GM12878 (cell line): ENCODE results near the gene CYP1B1. TPM values are rescaled to one million over a fixed set of nuclear protein-coding genes. Genes with fewer than 3 reads are reported as not detected.

Source experiments
- ATAC-seq: fragments of 200-7000 bp; cut with Tn5 transposase; 3 replicates; pipeline ENCODE4 v1.9.1; 2020; ENCODE audit warnings: mild to moderate bottlenecking, moderate library complexity
- BruUV-seq: library from RNA; stranded (reverse); fragments of 400-500 nt; replicated peaks from 2 replicates; lab custom pipeline; 2021; lab: Mats Ljungman, UMichigan
- CTCF ChIA-PET: fragments of 300-600 bp; sonication (Branson Sonifier 250); formaldehyde crosslinking; extraction: SDS; loops from one replicate; lab custom pipeline; 2021; ENCODE audit warnings: inconsistent platforms; lab: Yijun Ruan, JAX
- POLR2A ChIA-PET: fragments of 350-600 bp; formaldehyde crosslinking; extraction: SDS; loops from one replicate; lab custom pipeline; 2021; ENCODE audit warnings: inconsistent platforms; lab: Charles Lee
- RAD21 ChIA-PET: fragments of 300-600 bp; sonication (Branson Sonifier 250); formaldehyde crosslinking; loops from one replicate; lab custom pipeline; 2023; ENCODE audit warnings: antibody characterized with exemption; ENCODE audit not compliant: unreplicated experiment; lab: Charles Lee
- SMC1A ChIA-PET: fragments of 300-600 bp; sonication (Branson Sonifier 250); formaldehyde crosslinking; loops from one replicate; lab custom pipeline; 2023; ENCODE audit not compliant: unreplicated experiment, uncharacterized antibody; lab: Charles Lee
- DNase-seq: peaks from one replicate; pipeline ENCODE4 v3.0.0-alpha.2; 2011; ENCODE audit warnings: low read depth, low spot score
- FAIRE-seq: peaks from 3 replicates; lab custom pipeline; 2011; peaks lifted over from hg19 to GRCh38; lab: Jason Lieb, UNC
- H2AFZ ChIP-seq: 2 replicates; pipeline ENCODE4 v1.6.0; 2011; ENCODE audit warnings: low read depth, low read length, control low read depth; ENCODE audit not compliant: control insufficient read depth
- H3K27ac ChIP-seq: 2 replicates; pipeline ENCODE4 v1.5.1; 2011; ENCODE audit warnings: control low read depth; ENCODE audit not compliant: control insufficient read depth, insufficient read depth
- H3K27me3 ChIP-seq, 2 experiments: replicated peaks in 1 of 2; 2 replicates each; pipeline versions ENCODE4 v1.6.0 to v1.6.1; 2011; ENCODE audit warnings: low read length in 1 of 2; ENCODE audit not compliant: control insufficient read depth in 2 of 2, insufficient read depth in 2 of 2
- H3K36me3 ChIP-seq, 2 experiments: 2 replicates each; pipeline ENCODE4 v1.5.1; 2011; ENCODE audit warnings: low read length in 1 of 2; ENCODE audit not compliant: control insufficient read depth in 2 of 2, insufficient read depth in 2 of 2
- H3K4me1 ChIP-seq: 2 replicates; pipeline ENCODE4 v1.6.1; 2011; ENCODE audit warnings: mild to moderate bottlenecking, low read length, moderate library complexity, mixed read lengths; ENCODE audit not compliant: control insufficient read depth, insufficient read depth
- H3K4me2 ChIP-seq: 2 replicates; pipeline ENCODE4 v1.6.0; 2011; ENCODE audit warnings: control low read depth; ENCODE audit not compliant: control insufficient read depth, insufficient read depth
- H3K4me3 ChIP-seq: fragments of 200-600 bp; sonication (generic); 2 replicates; pipeline ENCODE4 v1.5.1; 2016
- H3K79me2 ChIP-seq: 2 replicates; pipeline ENCODE4 v1.6.0; 2011; ENCODE audit warnings: low read length; ENCODE audit not compliant: control insufficient read depth, insufficient read depth
- H3K9ac ChIP-seq: 2 replicates; pipeline ENCODE4 v1.8.0; 2011; ENCODE audit warnings: low read length, control low read depth, mixed read lengths; ENCODE audit not compliant: control insufficient read depth, insufficient read depth
- H3K9me3 ChIP-seq: replicated peaks from 3 replicates; pipeline ENCODE4 v1.5.1; 2011; ENCODE audit warnings: mild to moderate bottlenecking, low read length; ENCODE audit not compliant: control insufficient read depth, insufficient read depth
- H4K20me1 ChIP-seq: 2 replicates; pipeline ENCODE4 v1.6.0; 2011; ENCODE audit not compliant: control insufficient read depth, insufficient read depth
- CTCF ChIP-seq, 3 experiments: IDR thresholded peaks in 2 of 3; conservative IDR thresholded peaks in 1 of 3; 2 replicates each; pipeline ENCODE4 v1.5.1; 2011; ENCODE audit warnings: low read depth in 3 of 3, low read length in 3 of 3, mild to moderate bottlenecking in 3 of 3, control low read depth in 2 of 3, moderate library complexity in 2 of 3, inconsistent platforms in 1 of 3, mixed read lengths in 1 of 3; ENCODE audit not compliant: control insufficient read depth in 2 of 3, insufficient read depth in 1 of 3; ENCODE audit errors: extremely low read depth in 1 of 3
- FOXK2 ChIP-seq: fragments of 450-650 bp; IDR thresholded peaks from 2 replicates; pipeline ENCODE4 v1.6.1; 2017; ENCODE audit warnings: mild to moderate bottlenecking, moderate library complexity
- IKZF1 ChIP-seq: fragments of 450-650 bp; conservative IDR thresholded peaks from 2 replicates; pipeline ENCODE4 v1.6.1; 2017; ENCODE audit warnings: antibody characterized with exemption, mild to moderate bottlenecking
- MAX ChIP-seq: IDR thresholded peaks from 2 replicates; pipeline ENCODE4 v1.6.1; 2012; ENCODE audit warnings: low read depth, low read length, improper control_type of control experiment
- MEF2A ChIP-seq: IDR thresholded peaks from 2 replicates; pipeline ENCODE4 v1.6.1; 2011; ENCODE audit warnings: low read depth, mild to moderate bottlenecking, low read length, moderate library complexity; ENCODE audit not compliant: insufficient read depth
- MEF2B ChIP-seq: fragments of 450-650 bp; IDR thresholded peaks from 2 replicates; pipeline ENCODE4 v1.6.1; 2018; ENCODE audit warnings: mild to moderate bottlenecking, moderate library complexity; ENCODE audit not compliant: partially characterized antibody, poor library complexity, severe bottlenecking
- MLLT1 ChIP-seq: fragments of 450-650 bp; IDR thresholded peaks from 2 replicates; pipeline ENCODE4 v1.6.1; 2016; ENCODE audit warnings: mild to moderate bottlenecking
- PAX5 ChIP-seq: IDR thresholded peaks from 2 replicates; pipeline ENCODE4 v1.6.1; 2011; ENCODE audit warnings: low read depth, low read length, borderline replicate concordance
- PRDM15 ChIP-seq: fragments of 450-650 bp; formaldehyde crosslinking; IDR thresholded peaks from 2 replicates; pipeline ENCODE4 v1.4.0; 2020; ENCODE audit warnings: mild to moderate bottlenecking, moderate library complexity
- TARDBP ChIP-seq: IDR thresholded peaks from 2 replicates; pipeline ENCODE4 v1.6.1; 2016; ENCODE audit warnings: borderline replicate concordance
- TBL1XR1 ChIP-seq: IDR thresholded peaks from 2 replicates; pipeline ENCODE4 v1.6.1; 2012; ENCODE audit warnings: low read depth, low read length, improper control_type of control experiment
- USF1 ChIP-seq: IDR thresholded peaks from 2 replicates; pipeline ENCODE4 v1.6.1; 2011; ENCODE audit warnings: borderline replicate concordance, low read depth, mild to moderate bottlenecking, moderate library complexity, mixed read lengths, low read length; ENCODE audit not compliant: insufficient read depth; ENCODE audit errors: extremely low read length
- WGBS: methylation state at CpG from one replicate; pipeline ENCODE4 v1.1.6; 2016; ENCODE audit warnings: low lambda C conversion rate; ENCODE audit not compliant: insufficient replicate concordance, insufficient coverage; ENCODE audit errors: missing lambda C conversion rate; 5-methylcytosine and 5-hydroxymethylcytosine counted together
- in situ Hi-C: fragments of 300-500 bp; cut with MboI; formaldehyde crosslinking; loops from 9 replicates; pipeline ENCODE4 v1.14.3; 2018; ENCODE audit warnings: mixed read lengths
- intact Hi-C: fragments of 100-400 bp; cut with micrococcal nuclease; formaldehyde crosslinking; loops from one replicate; pipeline ENCODE4 v1.14.2; 2022; ENCODE audit not compliant: unreplicated experiment
- polyA plus RNA-seq, 11 experiments: library from polyadenylated mRNA; depleted of rRNA in 4 of 11; unstranded in 6 of 11; stranded (reverse) in 5 of 11; fragments of >200 nt; fragmentation: Nextera tagmentation in 4 of 11; fragmentation: Illumina TruSeq in 1 of 11; extraction: Ambion mirVana in 4 of 11; extraction: Trizol in 1 of 11; gene quantifications; 1 replicate in 1 of 11; 2 replicates in 10 of 11; pipeline versions ENCODE4 v1.2.1 to v1.2.3, GENCODE V29; 2011 to 2016; ENCODE audit warnings: inconsistent platforms in 2 of 11, missing spikeins in 2 of 11, low read depth in 1 of 11
- total RNA-seq, 4 experiments: library from RNA; depleted of rRNA in 3 of 4; stranded (reverse); fragments of >200 nt in 3 of 4; fragmentation: Illumina TruSeq in 1 of 4; extraction: Trizol in 1 of 4; gene quantifications; 2 replicates each; pipeline versions ENCODE4 v1.2.1 to v1.2.3, GENCODE V29; 2013 to 2021

CYP1B1 gene
- total and polyA plus RNA-seq, 10 of the 15 experiments (the other 5 are each of a cell fraction or from before 2014, with no cell fraction given), result 0.35 to 29.7 (median 3.4) TPM

- WGBS, result 59% methylated on average over 11 of the region's 11 CpGs
- H3K9ac ChIP-seq, result no peak overlapping the region
- FAIRE-seq, result no peak
- intact Hi-C loops, result no loop called here
- in situ Hi-C loops, result no loop called here
- ChIA-PET SMC1A (interaction anchor here (0.9 to 1.7 kb wide), 5 partner anchors 12 to 165 kb away, joined by 3 to 9 read pairs (median 4); no protein-coding TSS in a partner anchor), POLR2A (no interaction called here), CTCF (interaction anchor here (0.6 to 1.7 kb wide), 8 partner anchors 13 to 713 kb away, joined by 3 to 10 read pairs (median 4); no protein-coding TSS in a partner anchor), RAD21 (interaction anchor here (0.7 to 2.6 kb wide), 5 partner anchors 11 to 694 kb away, joined by 3 to 8 read pairs (median 4); no protein-coding TSS in a partner anchor)
- TF ChIP-seq MLLT1 (no peak), TBL1XR1 (no peak), PAX5 (no peak), IKZF1 (no peak), USF1 (no peak), MEF2B (no peak), TARDBP (no peak), MAX (no peak), FOXK2 (no peak), MEF2A (no peak), PRDM15 (CRISPR knock-in tag) (no peak), CTCF (IDR thresholded peaks at IDR 0.05 in 2 of 3, conservative IDR thresholded peaks at IDR 0.05 in 1 of 3; ENCODE audit: control insufficient read depth in 2 of 3, extremely low read depth in 1 of 3, insufficient read depth in 1 of 3, low read depth in 3 of 3, low read length in 3 of 3) (no peak)
- H3K36me3 ChIP-seq, result no peaks in the 10 kb centered on the region
- DNase-seq, result no peak
- H3K4me1 ChIP-seq, result peaks cover 10% of the 10 kb centered on the region
- no peak overlapping the region for H3K4me3 ChIP-seq
- no peak overlapping the region for H2AFZ ChIP-seq
- no peak overlapping the region; the same call in 1 of the 2 replicates for H3K27ac ChIP-seq
- no peak for ATAC-seq
- no peaks in the 10 kb centered on the region for H3K79me2 ChIP-seq
- no peak overlapping the region; the same call in 1 of the 2 replicates for H3K4me2 ChIP-seq
- BruUV-seq, result no TSS peak
- no peaks in the 10 kb centered on the region for H3K27me3 ChIP-seq
- H3K9me3 ChIP-seq, result peaks cover 6% of the 10 kb centered on the region; the same call in 2 of the 3 replicates
- no peaks in the 10 kb centered on the region for H4K20me1 ChIP-seq
Measured at GRCh38 chr2:38108907-38109731, 33.2 kb upstream of the CYP1B1 start.
